ENCODE measurements around the gene KCNK16.

KCNK16 gene

DNA sequence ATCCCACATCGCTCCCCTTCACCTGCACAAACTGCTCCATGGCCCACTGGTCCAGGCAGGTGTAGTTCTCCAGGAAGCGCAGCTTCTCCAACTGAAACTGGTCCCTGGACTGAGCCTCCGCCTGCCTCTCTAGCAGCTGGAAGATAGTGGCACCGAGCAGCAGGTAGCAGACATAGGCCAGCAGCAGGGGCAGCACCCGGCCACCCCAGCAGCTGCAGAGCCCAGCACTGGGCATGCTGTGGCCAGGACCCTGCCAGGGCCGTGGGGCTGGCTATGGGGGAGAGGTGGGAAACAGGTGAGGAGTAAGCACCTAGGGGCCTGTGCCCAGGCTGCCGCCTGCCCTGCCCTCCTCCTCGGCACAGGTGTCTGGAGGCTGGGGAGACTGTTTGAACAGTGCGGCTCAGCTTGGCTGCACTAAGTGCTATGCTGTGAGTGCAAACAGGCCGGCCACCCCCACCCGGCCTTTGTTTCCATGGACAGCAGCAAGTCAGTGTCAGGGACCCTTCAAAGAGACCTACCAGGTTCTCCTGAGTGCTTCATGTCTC lies at the start of gene KCNK16:
KCNK16 (minus strand) TSS at position 397 of the 545 bp plus-strand sequence; CDS start at position 235, 162 bp downstream.
- no peak for DNase-seq

DNA sequence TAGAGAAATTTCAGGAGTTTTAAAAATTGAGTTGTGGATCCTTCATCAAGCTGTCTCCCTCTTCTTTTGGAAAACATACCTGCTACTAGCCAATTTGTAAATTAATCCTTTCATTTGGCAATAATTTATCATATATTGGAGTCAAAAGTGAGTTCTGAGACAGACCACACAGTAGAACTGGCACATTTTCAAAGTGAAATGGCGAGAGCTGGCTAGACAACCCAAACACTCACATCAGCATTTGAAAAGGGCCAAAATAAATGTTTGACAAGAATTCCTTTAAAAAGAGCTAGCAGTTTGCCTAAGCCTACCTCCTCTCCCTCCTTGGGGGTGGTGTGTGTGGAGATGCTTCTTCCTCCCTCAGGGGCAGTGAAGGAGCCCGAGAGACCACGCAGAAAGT lies 47.9 kb upstream of the KCNK16 start:
- DNase-seq = no peak

DNA sequence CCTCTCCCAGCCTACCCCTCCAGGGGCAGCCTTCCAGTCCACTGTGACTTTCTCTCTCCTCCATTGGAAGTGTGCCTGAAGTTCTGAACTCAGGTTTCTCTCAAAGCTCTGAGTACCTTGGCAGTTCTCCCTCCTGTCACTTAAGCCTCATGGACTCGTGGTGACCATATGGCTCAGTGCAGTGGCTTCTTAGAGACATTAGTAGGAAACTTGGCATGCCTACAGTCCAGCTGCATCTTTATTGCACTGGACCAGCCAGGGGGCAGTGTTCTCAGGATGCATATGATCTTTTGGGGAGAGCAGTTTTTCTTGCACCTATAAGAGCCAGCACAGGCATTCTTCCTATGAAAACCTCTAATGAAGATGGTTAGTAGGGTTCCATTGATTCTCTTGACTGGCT lies 47.5 kb upstream of the KCNK16 start:
- DNase-seq = no peak

DNA sequence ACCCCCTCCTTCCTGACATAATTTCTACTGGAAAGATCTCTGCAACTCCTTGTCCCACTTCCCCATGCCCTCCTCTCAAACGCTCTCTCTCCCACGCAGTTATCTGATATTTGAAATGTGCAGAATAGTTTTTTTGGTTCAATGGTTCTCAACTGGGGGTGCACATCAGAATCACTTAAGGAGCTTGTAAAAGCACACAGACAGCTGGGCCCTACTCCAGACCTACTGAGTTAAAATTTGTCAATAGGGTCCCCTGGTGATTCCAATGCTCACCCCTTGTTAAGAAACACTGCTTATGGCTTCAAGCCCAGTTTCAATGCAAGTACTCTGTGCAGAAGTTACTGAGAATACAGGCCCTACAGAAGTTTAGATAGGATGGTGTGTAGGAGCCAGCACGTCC lies 45.2 kb upstream of the KCNK16 start:
- DNase-seq = no peak

DNA sequence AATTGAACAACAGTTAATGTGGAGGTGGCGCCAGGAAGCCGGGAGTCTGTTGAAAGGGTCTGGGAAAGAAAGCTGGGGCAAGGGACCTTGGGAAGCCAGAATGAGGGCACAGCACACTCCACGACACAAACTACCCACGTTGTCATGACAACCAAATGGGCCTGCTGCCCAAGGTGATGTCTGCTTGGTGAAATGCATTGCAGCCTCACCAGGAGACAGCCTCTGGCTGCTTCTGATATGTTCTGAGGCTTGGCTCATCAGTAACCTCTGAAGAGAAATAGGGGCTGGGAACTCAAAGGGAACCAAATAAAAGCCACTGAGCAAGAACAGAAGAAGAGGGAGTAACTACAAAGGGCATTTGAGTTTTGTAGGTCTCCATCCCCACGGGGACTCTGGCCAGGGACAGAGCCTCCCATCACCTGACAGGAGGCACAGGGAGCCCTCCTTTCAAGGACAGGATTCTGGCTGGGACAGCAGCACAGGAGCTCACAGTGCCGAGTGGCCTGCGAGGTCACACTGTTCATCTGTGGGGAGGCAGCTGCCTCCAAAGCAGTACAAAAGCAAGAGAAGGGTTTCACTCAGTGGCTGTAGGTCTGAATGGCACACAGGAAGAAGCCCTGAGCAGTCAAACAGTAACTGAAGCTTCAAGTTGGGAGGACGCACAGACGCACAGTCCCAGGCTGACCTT lies 44.6 kb upstream of the KCNK16 start:
- DNase-seq = no peak

DNA sequence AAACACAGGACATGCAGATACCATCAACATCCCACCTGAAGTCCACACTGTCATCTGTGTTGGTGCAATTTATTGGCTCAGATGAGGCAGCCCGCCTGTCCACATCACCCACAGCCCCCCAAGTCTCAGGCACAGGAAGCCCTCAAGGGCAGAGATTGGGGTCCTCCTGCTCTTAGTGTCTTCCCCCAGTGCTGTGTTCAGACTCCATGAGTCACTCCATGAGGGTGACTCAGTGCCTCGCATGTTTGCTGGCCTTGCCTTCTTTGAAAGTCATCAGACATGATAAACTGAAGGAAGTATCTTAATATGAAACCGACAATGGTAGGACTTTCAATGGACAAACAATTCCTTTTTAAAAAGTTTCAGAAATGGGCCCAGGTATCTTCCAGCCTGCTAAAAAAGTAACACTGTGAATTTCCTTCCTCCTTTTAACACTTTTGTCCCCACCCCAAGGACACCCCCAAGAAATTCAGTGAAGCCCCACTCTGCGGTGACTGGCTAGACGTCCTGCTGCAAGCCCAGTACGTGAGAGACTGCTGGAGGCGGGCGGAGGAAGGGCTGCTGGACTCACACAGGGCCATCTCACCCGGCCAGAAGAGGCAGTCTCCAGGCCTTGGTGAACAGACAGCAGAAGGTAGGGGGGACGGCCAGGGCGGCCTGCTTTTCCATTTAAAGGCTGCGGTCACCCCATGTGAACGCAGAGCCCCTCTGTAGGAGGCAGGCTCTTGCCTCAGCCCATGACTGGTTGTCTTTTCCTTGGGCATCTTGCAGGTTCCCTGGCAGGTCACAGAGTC lies 43.0 kb upstream of the KCNK16 start:
- no peak for DNase-seq

DNA sequence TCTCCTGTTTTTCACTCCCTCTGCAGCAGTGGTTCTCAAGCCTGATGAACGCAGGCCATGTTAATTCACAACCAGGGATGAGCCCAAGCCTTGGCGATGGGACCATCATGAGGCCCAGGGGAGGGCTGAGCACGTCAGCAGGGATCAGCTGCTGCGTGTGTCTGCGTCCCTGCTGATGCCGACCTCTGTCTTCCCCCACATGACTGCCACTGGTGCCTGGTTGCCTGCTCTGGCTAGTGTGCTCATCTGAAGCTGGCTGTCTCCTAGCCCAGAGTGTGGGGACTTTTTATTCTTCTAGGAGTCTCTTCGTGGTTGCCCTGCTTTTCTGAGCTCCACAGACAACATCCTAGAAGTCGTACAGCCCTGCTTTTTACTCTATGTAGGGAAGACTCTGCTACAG lies 40.8 kb upstream of the KCNK16 start:
- DNase-seq = no peak

DNA sequence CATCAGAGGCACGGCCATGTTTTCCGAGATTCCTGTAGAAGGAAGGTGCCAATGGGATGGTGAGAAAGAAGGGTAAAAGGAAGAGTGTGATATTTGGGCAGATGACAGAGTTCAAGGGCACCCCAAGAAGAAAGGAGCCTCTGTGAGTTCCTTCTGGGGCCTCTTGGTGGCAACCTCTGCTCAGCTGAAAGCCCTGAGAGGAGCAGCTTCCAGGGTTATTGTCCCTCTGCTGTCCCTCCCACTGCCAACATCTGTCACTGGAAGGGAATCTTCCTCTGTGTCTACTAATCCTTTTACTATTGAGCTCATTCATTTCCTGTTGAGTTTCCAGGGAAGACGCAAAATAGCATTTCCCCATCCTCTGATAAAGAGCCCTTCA lies 40.0 kb upstream of the KCNK16 start:
- no peak for DNase-seq

DNA sequence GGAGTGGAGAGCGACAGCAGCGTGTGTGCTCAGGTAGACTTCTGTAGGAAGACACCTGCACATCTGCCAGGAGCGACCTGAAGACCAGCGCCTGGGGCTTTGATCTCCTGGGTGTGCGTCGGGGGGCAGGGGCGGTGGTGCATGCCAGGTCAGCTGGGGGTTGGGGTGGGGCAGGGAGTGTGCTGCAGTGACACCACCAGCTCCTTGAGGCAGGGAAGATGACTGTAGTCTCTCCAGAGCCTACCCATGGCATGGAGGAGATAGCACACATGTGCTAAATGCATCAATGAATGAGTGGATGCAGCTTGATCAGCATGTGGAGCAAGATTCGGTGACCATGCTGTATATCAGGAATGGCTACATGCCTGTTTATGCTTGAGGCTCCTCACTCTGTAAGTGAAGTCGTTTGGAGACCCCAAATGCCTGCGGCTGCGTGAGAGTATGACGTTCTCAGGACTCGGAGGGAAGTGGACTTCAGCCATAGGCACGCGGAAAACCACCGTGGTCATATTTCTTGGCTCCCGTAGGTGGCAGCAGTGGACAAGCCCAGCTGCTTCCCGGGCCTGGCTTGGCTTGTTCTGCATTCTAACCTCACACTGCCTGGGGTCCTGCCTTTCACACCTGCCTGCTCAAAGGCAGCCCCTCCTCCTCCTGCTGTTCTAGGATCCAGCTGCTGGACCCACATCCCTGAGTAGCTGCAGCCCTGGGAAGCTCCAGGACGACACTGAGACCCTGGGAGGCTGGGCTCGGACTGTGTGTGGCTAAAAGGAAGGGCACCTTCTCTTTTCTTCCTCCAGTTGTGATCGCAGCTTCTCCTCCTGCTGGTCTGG lies 39.4 kb upstream of the KCNK16 start:
- peak; percentile 62 for DNase-seq

DNA sequence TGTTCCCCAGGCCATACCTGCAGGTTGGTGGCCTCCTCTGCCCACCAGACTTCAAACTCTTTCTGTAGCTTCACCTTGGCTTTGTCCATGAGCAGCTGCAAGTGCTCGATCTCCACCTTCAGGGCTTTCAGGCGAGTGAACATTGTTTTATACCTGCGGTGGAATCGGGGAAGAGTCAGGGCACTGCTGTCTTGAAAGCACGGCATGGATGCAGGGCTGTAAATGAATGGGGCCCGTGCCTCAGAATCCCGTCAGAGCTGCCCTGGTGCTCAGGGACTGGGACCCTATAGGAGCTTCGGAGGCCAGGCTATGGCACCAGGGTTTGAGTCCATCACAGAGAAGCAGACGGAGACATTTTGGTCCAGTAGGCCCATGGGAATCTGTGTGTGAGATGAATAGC lies 37.9 kb upstream of the KCNK16 start:
- DNase-seq = no peak

DNA sequence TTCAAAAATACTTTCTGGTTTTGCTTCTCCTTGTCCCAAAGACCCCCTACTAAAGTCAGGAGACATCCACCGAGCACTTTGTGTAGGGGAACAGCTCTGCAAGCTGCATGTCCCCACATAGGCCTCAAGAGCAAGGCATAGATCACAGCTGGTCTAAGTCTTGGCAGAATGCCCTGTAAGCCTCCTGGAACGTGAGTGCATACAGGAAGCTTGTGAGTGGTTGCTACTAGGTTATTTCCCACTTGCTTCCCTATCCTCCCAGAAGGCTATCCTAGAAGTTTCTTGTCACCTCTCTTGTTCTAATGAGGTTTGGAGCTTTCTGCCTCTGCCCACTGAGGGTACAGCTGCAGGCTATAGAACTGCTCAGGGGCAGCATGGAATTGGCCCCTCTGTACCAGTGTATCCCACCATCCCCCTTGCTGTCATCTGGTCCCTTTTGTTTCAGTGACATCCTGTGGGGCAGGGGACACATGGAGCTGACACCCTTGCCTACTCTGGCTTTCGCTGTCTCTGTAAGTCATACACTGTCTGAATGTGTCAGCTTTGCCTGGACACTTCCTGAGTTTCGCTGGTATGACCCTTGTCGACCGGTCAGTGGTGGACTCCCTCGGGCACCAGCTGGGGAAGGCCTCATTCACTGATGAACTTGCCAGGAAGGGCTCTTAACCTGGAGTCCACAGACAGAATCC lies 35.6 kb upstream of the KCNK16 start:
- no peak for DNase-seq

DNA sequence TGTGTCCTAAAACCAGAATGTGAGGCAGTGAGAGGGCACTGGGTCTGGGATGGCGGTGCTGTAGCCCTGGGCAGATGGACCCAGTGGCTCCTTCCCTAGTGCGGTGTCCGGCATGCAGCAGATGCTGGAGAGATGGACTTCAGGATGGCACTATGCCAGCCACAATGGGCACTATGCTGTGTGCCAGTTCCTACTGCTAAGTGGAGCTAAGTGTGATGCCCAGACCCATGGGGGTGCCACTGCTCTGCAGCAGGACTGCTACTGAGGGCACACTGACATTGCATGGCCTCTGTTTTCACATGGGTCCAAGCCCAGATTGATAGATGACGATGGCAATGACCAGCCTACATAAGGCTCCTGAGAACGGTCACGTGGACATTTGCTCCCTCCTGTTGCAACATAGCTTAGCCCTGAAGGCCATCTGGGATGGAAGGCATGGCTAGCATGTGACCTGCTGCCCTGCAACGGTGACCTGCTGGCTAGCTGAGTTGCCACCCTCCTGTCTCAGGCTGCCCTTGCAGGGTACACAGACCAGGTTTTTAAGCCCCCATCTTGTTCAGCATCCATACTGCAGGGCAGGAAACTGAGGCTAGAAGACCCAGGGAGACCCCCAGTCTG lies 31.3 kb upstream of the KCNK16 start:
- no peak for DNase-seq

DNA sequence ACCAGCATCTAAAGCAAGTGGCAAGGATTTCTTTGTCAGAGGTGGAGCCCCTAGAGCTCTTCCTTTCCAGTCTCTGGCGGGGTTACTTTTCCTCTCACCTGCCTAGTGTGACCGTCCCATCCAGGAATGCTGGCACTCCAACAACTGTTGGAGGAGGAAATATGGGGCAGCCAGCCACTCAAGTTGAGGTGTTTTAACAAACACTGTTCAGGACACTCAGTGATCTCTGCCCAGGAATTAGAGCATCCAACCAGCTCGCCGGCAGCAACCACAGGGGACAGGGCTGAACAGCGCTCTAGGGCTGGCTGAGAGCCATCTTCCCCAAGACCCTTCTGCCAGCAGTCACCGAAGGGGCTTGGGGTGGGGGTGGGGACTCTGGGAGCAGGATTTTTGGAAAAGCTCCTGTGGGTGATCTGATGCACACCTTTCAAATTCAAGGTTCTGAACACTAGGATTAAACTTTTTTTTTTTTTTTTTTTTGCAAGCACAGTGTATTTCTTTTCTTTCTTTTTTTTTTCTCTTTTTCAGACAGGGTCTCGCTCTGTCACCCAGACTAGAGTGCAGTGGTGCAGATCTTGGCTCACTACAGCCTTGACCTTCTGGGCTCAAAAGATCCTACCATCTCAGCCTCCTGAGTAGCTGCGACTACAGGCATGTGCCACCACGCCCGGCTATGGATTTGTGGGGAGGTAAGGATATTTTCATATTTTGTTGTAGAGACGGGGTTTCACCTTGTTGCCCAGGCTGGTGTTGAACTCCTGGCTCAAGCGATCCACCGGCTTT lies 28.4 kb upstream of the KCNK16 start:
- DNase-seq = no peak

DNA sequence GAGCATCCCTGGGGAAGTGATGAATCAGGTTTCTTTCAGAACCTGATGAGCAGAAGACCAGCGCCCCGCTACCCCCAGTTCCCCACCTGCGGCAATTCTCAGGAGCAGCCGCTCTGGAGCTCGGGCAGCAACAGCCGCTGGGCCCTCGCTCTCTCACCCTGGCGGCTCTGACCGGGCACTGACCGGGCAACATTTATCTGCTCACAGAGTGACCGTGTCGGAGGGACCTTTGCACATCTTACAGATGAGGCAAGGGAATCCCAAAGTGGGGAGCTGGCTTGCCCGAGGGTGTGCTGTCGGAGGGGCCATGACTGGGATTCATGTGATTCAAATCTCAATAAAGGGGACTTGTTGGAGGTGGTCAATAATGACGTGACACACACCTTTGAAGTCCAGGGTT lies 26.2 kb upstream of the KCNK16 start:
- DNase-seq = no peak

DNA sequence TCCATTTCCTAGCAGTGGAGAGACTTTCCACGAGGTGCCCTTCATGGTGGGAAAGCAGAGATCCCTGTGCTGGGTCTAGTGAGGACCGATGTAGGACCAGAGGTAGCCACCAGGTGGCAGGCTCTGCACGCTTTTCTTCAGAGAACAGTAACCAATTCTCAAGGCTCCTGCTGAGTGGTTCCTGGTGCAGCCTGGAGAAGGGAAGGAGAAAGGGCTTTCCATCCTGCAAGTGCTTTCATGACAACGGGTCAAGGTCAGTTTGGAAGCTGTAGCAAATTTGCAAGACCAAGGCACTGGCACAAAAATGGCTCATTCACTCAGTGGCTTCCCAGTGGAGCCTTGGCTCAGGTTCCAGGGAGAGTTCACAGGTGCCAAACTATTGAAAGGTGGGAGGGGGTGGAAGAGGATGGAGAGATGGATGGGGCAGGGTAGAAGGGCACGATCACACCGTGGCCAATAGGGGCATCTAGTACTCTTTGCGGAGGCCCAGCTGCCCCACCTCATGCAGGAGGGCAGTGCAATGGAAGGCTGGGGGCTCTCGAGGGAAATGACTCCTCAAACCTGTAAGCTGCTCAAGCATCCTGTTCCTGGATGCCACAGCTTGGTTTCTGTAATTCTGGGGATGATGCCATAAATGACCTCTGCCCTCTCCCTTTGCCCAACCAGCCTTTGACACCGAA lies 25.5 kb upstream of the KCNK16 start:
- DNase-seq = peak; percentile 85

DNA sequence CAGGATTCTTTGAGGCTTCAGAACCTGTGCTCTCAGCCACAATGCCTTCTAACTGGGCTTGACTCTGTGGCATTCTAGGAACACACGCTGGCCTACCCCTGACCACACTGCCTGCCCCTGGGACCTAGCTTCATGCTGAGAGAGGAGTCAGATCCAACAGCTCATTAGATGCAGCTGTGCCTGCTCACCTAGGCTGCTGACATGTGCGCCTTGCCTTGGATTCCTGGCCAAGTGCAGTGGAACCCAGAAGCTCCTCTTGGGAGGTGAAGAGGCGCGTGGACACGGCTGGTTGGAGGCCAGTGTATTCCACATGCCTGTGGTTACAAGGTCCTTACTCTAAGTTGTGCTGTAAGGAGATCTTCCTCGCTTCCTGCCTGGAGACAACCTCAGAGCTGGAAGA lies 24.7 kb upstream of the KCNK16 start:
- DNase-seq = no peak

DNA sequence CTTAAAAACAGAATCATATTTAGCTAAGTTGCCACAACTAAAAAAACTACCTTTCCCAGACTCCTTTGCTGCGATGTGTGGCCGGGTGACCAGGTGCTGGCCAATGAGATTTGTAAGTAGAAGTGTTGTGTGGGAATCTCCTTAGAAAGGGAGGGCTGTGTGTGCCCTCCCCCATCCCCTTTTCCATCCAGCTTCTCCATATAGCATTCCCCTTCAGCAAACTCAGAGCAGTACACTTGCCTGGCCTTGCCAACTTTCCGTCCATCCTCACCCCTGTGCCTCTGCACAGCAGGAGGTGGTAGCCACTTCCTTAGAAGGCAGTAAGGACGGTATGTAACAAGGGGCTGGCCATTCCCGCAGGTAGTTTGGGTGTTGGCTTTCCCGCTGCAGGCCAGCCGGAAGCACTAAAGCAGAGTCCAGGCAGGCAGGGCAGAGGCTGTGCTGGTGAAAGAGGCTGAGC lies 22.3 kb upstream of the KCNK16 start:
- no peak for DNase-seq

DNA sequence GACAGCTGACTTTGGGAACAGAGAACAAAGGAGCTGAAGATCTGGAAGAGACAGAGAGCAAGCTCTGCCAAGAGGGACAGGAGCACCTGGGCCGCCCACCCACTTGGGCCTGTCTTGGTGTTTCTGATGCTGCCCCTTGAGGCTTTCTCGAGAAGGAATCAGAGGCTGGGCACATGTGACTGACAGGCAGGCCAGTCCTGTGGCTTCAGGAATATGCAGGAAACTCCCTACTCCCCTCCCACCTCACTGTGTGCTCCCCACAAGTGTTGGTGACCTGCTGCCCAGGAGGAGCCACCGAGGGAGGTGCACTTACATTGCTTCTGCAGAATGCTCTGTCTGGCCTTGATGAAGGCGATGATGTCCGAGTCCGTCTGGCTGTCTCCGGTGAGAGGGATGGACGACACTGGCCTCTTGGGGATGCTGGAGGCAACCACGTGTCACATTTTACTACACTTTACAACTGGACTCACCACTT lies 20.9 kb upstream of the KCNK16 start:
- DNase-seq = no peak

DNA sequence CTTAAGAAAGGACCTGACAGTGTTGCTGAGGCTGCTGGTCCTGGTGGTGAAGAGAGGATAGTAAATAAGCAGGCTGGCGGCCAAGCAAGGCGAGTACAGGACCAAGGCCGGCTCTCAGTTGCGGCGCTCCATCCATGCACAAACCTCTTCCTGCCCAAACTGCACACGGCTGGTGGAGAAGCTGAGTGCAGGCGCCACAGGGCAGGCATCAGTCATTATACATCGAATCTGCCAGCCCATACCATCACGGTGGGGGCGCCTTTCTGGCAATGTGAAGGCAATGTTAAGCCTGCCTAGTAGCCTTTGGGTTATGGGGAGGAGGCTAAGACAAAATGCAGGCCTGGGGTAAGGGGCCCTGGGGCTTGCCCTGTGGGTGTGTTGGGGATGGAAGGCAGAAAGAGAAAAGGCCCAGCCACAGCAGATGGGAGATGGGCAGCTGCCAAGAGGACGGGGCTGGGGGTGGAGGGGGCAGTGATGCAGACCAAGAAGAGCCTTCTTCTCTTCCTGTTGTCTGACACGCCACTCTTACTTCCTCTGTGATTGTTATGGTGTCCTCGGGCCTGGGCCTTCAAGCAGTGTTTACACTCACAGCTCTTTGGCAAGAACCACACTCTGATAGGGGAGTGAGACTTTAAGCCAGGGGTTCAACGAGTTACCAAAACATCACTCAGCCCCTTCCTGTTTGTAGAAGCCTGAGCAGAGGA lies 20.3 kb upstream of the KCNK16 start:
- no peak for DNase-seq

DNA sequence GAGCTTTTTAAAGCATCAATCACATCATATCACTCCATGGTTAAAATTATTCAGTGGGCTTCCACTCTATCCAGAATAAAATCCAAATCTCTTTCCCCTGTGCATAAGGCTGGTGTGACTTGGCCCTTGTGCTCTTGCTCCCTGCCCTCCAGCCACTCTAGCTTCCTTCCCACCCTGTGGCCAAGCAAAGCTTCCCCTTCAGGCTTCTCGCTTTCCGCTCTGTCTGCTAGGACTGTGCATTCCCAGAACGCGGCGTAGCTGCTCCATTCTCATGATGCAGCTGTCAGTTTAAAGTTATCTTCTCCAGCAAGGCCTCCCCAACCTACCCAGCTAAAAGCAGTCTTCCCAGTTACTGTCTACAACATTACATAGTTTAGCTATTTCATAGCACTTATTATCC lies 19.4 kb upstream of the KCNK16 start:
- no peak for DNase-seq

Data from 8988T (cell line).